ENCODE data around the gene CARD10. TPM values are rescaled to one million over a fixed set of nuclear protein-coding genes. Genes with fewer than 3 reads are reported as not detected.
"Not testable (repeated sequence)": the region's sequence is repeated elsewhere in the genome, so short reads cannot be mapped to it uniquely, and the experiment has no call there.

The CARD10 gene
- polyA plus RNA-seq, 5 donors, result 11.0 to 19.4 (median 15.6) TPM

DNA sequence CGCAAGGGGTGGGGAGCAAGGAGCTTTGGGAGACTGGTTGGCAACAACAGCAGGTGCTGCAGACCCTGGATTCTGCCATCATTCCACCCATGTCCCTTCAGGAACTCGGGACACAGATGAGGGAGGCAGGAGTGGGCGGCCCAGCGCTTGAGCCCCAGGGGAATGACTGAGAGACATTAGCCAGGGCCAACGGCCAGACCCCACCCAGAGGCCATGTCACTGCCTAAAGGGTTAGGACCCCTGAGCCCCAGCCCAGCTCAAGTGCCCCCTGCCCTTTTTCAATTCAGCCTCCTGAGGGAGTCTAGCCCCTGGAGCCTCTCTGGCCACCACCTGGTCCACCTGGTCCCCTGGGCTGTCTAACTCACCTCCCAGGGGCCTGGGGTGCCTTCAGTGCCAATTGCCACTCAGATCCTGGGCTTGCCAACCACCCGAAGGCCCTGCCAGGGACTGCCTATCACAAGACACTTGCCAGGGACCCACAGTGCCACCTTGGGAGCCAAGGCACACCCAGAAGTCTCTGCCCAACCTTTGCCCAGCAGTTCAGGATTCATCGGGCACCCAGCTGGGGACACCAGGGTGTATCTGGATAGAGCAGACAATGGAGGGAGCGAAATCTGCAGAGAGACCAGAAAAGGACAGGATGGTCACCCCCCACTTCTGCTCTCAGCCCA is 49.7 kb downstream of the CARD10 start:
- DNase-seq, result no peak

DNA sequence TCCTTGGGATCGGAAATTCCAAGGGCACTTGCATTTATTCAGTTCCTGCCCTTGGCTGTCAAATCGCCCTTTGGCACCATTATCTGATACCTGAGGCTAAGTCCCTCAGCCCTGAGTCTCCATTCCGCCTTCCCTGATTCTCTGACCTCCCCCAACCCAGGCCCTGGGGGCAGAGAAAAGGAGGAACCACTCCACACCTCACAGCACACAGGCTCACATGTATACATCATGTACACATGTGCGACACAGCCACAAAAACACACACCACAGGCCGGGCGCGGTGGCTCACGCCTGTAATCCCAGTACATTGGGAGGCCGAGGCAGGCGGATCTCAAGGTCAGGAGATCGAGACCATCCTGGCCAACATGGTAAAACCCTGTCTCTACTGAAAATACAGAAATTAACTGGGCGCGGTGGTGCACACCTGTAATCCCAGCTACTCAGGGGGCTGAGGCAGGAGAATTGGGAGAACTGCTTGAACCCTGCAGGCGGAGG is 51.0 kb downstream of the CARD10 start:
- DNase-seq, result not testable (repeated sequence)

DNA sequence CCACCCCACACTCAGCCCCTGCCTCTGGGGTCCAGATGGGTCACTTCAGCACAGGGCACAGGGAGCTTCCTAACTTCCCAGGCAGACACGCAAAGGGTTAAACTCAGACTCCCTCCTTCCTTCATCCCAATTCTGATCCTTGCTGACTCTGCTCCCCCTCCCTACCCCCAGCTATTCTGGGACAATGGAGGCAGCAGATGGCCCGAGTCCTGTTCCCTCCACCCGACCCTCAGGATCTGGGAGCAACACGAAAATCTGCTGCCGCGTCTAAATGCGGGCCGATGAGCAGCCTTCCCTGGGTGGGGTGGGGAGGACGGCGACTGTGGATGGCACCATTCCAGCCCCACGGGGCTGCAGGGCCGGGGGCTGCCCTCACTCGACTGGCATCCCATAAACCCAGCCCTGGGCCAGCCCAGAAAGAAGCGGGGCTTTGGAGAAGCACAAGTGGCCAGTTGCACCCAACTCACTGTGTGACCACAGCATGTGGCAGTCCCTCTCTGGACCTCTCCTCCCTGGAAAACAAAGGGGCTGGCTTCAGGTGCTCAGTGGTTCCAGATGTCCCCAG is 51.7 kb downstream of the CARD10 start:
- no peak for DNase-seq

DNA sequence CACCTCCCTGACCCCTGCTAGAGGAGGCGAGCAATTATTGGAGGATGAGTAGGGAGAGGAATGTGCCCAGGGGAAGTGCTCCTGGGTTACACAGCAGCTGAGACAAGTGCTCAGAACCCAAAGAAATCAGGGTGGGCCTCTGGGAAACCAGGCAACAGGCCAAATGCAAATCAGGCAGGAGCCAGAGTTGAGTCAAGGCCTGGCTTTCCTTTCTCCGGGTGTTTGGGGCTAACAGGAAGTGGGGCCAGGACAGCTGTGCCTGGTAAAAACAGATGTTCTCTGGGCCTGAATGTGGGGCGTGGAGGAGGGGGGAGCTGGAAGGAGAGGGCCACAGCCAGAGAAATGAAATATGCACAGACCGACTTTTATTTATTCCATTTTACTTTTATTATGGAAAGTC is 55.0 kb downstream of the CARD10 start:
- no peak for DNase-seq

DNA sequence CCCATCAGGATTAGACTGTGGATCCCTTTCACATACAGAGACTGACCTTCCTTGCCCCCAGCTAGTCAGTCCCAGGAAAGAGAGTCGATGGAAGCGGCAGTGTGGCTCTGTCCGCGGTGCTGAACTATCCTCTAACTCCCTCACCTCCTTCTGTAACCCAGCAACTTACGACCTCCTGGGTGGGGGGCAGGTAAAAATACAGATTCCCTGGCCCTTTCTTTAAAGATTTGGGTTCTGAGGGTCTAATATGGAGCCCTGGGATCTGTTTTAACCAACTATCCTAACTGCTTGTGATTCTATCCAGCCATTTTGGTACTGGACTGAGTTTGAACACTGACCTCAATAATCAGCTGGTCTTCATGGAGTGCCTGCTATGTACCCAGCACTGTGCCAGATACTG is 56.2 kb downstream of the CARD10 start:
- DNase-seq, result no peak

DNA sequence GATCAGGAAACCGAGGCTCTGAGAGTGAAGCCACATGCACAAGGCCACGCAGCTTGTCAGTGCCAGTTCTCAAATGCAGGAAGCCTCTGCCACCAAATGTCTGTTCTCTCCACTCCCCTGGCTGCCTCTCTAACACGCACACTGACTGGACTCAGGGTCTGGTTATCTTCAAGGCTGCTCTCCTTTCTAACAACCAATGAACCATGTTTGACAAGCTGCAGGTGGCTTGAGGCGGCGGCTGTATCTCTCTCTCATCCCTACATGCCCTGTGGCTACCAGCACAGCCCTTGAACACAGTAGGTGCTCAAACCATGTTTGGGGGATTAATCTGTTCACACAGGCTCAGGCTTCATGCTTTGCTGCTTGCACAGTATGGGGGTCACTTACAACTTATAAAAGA is 56.8 kb downstream of the CARD10 start:
- no peak for DNase-seq

DNA sequence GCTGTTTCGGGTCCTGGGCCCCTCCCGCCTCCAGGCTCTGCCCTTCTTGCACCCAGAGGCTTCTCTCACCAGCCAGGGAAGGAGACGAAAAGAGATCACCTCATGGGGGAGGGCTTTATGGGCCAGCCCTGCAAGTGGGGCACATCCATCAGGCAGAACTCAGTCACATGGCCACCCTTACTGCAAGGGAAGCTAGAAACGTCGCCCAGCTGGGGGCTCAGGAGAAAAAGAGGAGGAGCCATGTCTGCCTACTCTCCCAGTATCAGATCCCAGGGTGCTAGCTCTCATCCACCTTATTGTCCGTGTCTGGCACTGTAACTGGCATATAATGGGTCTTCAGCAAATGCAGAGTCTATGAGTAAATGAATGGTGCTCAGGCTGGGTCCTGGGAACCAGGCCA is 57.3 kb downstream of the CARD10 start:
- DNase-seq, result no peak

DNA sequence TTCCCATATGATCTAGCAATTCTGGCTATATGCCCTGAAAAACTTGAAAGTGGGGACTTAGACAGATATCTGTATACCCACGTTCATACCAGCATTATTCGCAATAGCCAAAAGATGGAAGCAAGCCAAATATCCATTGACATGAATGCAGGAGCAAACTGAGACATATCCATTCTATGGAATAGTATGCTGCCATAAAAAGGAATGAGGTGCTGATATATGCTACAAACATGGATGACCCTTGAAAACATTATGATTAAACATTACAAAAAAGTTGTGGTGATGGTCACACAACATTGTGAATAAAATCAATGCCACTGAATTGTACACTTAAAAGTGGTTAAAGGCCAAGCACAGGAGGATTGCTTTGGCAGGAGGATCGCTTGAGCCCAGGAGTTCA is 58.5 kb downstream of the CARD10 start:
- DNase-seq, result no peak

DNA sequence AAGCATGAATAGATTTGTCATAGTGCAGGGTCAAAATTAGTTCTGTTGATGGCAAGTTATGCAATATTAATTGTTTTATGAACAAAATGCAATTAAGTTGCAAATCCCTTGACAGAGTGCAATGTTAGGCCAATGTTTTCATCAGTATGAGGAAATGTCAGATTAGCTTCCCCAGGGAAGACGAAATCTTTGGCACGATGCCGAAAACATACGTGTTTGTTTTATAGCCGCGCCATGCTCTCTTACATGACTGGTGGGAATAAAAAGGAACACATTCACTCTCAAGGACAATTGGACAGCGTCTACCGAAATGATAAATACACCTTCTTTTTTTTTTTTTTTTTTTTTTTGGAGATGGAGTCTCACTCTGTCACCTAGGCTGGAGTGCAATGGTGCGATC is 60.0 kb downstream of the CARD10 start:
- DNase-seq, result no peak

DNA sequence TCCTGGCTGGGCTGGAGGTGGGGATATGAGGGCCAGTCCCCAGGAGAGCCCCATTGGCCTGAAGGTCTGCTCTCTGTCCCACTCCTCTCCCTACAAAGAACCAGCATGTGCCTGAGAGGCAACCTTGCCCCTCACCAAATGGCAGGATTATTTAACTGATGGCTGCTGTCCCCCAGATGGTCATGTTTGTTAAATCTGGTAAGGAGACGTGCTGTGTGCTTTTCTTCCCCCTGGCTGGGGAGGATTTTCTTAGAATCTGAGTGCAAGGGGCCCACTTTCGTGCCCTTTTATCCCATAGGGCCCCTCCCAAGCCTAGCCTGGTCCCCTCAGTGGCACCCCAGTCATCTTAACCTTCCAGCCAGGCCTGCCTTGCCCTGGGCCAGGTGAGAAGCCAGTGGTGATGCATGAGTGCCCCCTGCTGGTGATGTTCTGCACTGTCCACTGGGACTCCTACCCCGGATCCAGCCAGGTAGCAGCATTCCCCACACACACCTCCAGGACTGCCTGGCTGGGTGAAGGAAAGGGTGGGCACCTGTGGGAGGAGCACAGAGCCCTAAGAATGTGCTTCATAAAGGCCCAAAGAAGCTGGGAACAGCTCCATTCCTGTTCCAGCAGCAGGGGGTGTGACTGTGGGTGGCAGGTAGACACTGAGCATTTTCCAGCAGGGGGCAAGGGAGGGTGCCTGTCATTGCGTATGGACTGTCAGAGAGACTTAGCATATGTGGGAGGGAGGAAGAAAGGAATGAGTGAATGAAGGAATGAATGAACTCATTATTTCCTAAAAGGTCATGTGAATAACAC is 61.9 kb downstream of the CARD10 start:
- DNase-seq, result peak; percentile 18 to 40

DNA sequence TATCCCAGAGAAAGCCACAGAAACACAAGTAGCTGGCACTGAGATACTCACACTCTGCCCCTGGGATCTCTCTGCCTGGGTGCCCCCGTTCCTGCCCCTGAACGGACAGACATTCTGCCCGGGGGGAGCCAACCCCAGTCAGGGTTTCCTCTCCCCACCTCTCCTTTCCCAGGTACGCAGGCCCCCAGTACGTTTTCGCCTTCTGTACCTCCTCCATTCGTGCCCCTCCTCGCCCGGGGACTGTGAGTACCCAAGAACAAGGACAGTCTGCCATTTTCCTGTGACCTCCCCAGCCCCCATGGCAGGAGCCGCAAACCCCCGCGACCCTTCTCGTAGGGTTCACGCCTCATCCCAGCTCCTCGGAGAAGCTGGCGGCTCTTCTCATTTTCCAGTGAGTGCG is 62.9 kb downstream of the CARD10 start:
- DNase-seq, result no peak

DNA sequence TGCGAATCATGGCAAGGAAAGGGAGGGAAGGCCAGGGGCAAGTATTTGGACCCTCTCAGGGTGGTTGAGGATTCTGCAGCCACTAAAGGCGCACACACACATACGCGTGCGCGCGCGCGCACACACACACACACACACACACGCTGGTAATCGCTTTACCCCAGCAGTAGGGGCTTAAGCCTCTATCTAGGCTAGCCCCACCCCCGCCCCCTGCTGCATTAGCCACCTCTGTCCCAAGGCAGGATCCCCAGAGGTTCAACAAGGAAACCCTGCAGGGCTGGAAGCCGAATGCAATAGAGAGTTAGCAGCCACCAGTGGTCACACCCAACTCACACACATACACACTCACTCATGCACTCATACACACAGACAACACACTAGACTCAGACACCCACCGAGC is 63.3 kb downstream of the CARD10 start:
- no peak for DNase-seq

DNA sequence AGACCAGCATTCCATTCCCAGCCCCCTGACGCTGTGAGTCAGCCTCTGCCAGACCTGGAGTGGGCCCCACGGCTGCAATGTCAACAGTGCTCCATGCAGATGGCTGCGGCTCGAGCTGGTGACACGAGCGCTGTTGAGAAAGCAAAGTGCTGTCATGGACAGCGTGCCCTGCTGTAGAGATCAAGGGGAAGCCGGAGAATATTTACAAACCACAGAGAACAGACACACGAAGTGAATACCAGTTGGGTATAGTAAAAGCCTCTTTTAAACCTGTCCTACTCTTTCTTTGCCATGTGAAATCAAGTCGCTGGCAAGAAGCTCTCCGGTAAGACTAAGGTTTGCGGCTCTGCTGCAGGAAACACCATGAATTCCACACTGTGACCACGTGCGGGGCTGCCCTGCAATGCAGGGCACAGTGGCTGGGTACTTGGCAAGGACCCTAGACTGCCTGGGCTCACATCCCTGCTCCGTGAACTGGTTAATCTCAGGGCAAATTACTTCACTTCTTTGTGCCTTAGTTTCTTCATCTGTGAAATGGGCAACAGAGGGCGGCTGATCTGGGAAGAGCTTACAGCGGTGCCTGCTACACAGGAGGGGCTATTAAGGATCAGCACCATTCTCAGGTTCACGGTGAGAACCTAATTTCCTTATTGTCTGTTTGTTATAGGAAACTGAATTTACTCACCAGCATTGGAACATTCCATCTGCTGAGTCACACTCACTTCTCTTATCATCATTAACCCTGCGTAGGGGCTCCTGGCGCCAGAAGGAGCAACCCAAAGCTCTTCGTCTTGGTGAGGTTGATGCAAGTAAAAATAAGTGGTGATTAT is 64.1 kb downstream of the CARD10 start:
- DNase-seq, result peak; percentile 16 to 17

DNA sequence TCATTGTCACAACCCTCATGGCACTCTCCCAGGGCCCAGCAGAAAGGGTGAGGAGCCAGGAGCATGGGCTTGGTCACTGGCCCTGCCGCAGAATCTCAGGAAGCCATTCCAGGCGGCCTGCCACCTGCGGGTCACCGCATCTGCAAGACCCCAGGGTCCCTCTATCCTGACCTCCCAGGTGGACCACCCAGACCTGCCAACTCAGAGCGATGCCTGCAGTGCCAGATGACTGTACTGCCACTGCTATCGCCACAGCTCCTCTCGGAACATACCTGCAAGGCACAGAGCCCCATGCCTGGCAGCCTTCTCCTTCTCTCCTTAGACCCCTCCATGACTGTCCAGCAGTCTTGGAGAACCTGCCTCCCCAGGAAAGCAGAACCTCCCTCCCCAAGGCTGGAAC is 65.5 kb downstream of the CARD10 start:
- no peak for DNase-seq

DNA sequence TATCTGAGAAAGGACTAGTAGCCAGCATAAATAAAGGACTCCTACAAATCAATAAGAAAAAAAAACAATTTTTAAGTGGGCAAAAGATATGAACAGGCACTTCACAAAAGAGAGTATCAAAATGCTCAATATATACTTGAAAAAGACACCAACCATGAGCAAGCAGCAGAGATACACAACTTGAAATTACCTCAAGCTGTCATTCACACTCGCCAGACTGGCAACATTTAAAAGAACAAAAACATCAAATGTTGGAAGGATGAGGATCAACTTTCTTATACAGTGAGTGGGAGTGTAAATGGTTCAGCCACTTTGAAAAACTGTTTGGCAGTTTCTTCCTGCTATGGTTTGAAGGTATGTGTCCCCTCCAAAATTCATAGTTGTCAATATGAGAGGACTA is 68.0 kb downstream of the CARD10 start:
- no peak for DNase-seq

DNA sequence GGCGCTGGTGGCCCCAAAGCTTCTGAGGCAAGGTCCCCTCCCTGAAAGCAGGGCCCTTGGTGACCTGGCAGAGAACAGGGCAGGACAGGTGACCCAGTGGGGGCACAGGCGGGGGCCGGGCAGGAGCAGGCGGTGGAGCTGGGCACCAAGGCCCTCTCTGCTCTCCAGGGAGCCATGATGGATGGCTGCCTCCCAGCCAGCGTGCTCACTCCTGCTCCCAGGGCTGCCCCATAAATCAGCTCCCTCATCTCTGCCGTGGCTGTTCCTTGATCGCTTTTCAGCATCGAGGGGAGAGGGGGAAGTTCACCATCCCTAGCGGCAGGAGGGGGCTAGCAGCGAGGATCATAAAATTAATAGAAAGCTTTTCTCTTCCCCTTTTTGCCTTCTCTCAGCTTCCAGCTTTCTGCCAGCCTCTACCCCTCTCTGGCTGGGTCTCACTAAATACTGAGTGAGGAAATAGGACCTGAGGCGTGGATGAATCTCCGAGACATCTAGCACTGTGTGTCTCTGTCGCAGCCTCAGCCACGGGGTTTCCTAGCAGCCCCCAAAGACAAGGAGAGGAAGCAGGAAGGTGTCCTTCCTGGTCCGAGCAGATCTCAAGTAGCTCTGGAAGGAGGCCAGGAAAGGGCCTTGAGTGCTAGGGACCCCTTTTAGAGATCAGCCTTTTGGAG is 69.7 kb downstream of the CARD10 start:
- DNase-seq, result no peak

DNA sequence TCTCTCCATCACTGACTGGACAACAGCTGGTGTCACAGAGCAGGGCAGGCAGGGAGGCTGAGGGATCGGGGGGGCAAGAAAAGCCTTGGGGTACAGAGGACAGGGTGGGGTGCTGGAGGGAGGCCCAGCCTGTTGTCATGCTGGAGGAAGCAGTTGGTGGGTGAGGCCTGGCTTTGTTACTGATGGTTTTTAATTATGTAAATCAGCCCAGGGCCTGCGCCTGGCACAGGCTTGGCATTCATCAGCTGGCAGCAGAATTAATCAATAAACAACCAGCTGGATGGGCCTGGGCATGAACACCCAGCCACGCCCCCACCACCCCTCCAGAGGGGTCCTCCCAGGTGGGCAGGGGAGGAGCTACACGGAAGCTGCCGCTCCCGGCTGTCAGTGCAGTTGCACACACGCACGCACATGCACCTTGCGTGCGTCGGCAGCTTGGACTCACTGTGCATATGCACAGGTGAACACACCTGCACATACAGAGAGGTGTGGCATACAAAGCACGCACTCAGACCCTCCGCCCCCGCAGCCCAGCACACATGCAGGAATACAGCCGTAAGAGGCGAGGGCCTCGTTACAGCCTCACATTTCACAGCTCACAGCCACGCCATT is 70.6 kb downstream of the CARD10 start:
- no peak for DNase-seq

DNA sequence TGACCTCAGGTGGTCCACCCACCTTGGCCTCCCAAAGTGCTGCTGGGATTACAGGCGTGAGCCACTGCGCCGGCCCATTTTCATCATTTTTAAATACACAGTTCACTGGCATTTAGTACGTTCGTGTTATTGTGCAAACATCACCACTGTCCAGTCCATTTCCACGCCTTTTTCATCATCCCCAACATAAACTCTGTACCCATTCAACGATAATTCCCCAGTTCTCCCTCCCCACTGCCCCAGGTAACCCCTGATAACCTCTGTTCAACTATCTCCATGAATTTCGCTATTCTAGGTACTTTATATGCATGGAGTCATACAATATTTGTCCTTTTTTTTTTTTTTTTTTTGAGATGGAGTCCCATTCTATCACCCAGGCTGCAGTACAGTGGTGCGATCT is 73.7 kb downstream of the CARD10 start:
- no peak for DNase-seq

DNA sequence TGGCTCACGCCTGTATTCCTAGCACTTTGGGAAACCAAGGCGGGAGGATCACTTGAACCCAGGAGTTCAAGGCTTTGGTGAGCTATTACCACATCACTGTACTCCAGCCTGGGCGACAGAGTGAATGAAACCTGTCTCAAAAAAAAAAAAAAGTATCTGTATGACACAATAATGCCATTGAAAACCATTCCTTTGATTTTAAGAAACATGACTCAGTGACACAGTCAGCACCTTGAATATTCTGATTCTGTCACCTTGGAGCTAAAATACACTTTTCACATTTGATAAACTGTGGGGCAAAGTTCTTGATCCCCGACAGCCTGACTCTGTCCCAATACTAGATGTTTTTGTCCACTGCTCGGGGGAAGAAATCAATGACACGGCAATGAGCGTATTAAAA is 75.2 kb downstream of the CARD10 start:
- no peak for DNase-seq

DNA sequence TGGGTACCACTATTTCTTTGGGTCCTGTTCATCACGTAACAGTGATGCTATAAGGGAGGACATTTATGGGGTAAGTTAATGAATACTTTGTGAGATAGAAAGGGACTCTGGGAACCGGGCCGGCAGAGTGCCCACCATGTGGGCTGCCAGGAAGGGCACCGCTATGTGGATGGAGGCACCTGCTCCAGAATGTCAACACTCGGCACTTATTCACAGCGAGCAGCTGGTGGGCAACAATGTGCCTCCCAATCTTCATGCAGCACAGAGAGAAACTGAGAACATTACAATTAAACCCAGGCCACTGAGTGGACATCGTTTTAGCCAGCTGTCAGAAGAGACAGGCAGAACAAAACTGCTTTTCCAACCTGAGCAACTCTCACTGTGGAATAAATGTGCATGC is 76.1 kb downstream of the CARD10 start:
- no peak for DNase-seq

DNA sequence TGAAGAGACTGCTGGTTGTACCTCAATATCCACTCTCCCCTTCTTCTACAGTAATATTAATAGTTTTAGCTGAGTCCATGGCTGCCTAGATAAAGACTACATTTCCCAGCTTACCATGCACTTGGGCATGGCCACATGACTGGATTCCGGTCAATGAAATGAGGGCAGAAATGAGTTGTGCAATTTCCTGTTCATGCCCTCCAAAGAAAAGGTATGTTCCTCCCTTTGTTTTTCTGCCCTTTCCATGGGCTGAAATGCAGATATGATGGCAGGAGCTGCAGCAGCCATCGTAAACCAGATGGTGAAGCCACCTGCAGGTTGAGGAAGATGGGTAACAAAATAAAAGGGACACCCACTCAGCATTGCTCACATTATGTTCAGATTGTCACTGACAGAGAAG is 76.7 kb downstream of the CARD10 start:
- DNase-seq, result no peak
